PC-3 (cell line): ENCODE measurements around the gene HAGH.

ENCODE experiments used
- CTCF ChIP-seq: fragments of 300-600 bp; sonication (generic); conservative IDR thresholded peaks from 2 replicates; pipeline ENCODE4 v1.5.1; 2017; ENCODE audit warnings: antibody characterized with exemption, low read depth, mild to moderate bottlenecking, low read length
- EZH2phosphoT487 ChIP-seq: fragments of 300-600 bp; sonication (generic); IDR thresholded peaks from 2 replicates; pipeline ENCODE4 v1.6.1; 2018; ENCODE audit warnings: mild to moderate bottlenecking, antibody characterized with exemption, low read length, borderline replicate concordance

GRCh38 chr16:1762196-1762878 lies 64.3 kb downstream of the HAGH start:
- no peak for TF ChIP-seq CTCF
- TF ChIP-seq EZH2phosphoT487 = no peak
